ENCODE results near the gene NINJ1.

NINJ1 gene

DNA sequence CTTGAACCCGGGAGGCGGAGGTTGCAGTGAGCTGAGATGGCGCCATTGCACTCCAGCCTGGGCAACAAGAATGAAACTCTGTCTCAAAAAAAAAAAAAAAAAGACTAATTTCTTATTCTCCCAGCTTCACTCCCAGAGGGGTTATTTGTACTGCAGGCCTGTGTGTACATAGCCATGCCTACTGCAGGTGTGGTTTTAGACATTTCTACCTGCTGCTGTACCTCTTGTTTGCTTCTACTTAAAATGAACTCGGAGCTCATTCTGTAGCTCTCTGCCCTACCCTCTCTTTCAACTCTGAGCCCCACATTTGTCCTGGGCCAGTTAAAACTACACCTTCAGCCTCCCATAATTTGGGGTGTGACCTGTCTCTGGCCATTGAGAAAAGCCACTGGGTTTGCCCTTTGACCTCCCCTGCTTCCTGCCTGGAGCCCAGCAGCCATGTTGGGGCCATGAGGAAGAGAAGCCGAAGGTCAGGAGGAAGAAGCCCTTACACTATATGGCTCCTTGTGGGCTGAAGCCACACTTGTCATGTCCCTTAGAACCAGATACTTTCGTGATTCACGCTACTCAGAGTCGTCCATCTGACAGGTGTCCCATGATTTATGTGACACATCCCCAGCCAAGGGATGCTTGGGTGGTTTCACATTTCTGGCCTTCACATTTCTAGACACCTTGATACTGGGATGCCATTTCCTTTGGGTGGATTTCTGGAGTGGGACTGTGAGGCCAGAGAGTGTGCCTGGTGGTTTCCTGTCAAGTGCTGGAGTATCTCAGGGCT, 47.4 kb downstream of the NINJ1 start:
- no peak for DNase-seq

DNA sequence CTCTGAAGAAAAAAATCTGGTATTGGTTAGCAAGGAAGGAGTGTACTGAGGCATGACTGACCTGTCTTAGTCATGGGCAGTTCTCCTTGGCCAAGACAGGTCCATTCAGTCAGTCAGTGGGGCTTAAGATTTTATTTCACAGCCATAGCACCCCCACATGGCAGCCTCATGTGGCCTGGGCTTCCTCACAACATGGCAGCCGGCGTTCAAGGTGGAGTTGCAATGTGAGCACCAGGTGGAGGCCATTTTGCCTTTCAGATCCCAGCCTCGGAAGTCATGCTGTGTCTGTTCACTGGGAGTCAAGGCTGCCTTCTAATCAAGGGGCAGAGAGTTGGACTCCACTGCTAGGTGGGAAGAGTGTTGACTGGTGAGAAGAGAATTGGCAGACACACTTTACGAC, 48.4 kb downstream of the NINJ1 start:
- no peak for DNase-seq

DNA sequence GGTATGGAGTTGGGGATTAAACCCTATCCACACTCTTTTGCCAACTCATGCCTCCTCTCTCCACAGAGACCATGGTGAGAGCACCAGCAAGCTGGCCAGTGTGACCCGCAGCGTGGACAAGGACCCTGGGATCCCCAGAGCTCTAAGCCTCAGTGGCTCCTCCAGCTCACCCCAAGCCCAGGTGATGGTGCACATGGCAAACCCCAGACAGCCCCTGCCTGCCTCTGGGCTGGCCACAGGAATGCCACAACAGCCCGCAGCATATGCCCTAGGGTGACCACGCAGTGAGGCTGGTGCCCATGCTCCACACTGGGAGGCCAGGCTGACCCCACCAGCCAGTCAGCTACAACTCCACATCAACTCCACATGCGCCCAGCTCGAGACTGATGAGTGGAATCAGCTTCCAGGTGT, 49.6 kb downstream of the NINJ1 start:
- DNase-seq, result no peak

DNA sequence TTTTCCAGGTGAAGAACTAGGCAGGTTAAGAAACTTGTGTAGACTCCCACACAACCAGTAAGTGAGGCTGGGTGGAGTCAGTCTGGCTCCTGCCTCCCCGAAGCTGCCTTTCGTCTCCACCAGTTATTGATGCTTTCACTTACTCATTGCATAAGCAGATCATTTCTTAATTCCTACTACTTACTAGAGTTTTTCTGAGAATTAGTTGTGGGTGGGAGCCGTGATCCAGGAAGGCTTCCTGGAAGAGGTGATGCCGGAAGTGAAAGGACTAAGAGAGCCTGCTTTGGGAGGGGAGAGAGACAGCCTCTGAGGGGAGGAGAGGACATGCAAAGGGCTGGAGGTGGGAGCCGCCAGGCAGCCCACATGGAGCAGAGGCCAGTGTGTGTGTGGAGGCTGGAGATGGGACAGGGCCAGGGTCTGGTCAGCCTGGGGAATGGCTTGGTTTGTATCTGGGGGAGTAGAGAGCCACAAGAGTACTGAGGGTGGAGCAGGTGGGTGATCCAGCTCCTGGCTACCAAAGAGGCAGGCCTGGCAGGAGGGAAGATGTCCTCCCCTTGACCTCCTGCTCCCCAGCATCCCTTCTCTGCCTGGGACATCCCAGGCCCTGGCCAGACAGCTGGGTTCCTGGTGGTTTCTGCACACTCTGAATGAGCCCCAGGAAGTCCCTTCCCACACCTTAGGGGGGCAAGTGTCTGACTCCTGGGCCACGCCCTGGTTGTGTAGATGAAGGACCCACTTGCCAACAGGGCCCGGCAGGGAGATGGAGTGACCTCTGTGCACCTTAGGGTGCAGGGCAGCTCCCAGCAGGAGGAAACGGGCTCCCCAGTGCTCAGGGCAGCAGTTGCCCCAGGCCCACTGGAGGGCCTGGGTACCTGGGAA, 50.2 kb downstream of the NINJ1 start:
- DNase-seq, result peak; percentile 92

DNA sequence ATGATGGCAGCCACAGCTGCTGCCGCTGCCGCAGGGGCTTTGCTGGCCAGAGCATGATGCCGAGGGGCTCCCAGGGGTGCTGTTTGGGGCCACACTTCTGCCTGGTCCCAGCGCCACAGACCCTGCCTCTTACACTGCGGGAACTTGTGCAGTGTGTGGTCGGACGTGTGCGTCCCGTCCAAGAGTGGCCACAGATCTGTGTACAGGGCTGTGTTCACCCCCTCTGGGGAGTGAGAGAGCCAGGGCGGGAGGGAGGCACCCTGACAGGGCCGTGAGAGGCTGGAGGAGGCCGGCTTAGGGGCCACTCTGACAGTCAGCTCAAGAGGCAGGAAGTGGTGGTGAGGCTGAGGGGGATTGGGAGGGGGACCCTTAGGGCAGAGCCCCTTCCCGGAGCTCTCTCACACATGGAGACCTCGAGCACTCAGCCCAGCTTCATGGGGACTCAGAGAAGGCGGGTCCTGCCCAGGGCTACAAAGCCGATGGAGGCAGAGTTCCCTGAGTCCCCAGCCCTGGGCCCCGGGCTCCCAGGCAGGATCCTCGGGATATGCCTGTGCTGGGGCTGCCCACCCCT, 51.1 kb downstream of the NINJ1 start:
- no peak for DNase-seq

DNA sequence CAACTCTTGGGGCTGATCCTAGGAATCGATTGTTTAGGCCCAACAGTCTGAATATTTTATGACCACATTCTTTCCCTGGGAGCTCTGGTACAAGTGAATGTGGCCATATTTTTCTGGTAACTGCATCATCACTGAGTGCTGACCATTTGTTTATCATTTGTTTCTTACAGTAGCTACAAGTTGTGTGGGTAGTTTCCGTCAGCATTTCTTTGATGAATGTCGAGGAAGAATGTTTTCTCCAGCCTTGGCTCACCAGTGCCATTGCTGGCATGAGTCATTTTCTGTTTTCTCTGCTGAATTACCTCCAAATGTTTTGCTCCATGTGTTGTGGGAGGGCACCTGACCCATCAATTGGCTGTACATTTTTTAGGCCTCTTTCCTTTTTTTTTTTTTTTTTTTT, 52.1 kb downstream of the NINJ1 start:
- peak; percentile 64 for DNase-seq

DNA sequence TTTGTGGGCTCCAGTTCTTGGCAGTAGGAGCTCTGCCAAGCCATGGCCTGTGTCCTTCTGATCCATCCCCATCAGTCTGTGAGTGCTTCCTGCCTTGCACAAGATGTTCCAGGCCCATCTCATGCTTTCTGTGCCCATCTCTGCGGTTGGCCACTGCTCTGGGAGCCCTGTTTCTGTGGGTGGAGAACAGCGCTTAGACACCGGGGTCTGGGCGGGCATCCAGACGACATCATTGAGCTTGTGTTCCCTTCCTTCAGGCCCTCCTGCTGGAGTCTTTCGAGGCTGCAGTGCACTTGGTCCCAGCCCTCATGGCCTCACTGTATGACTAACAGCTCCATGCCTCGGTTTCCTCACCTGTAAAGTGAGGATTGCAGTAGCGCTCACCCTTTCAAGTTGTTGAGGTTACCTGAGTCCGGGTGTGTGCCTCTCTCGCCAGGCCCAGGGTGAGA, 52.9 kb downstream of the NINJ1 start:
- DNase-seq, result no peak

DNA sequence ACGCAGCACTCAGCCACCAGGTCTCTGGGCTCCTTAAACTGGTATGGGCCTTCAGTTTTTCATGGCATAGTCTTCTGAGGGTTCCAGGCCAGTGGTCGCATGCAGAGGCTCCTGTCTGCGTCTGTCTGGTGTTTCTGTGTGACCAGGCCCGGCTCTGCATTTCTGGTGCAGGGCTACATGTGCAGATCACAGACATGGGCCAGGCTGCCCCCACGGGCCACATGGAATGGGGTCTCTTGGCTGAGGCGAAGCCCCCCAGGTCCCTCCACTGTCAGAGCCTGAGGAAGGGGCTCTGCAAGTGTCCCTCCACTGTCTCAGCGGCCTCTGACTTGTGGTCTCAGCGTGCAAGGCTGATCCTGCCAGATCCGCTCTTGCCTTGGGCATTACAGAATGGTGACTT, 53.6 kb downstream of the NINJ1 start:
- DNase-seq, result no peak

DNA sequence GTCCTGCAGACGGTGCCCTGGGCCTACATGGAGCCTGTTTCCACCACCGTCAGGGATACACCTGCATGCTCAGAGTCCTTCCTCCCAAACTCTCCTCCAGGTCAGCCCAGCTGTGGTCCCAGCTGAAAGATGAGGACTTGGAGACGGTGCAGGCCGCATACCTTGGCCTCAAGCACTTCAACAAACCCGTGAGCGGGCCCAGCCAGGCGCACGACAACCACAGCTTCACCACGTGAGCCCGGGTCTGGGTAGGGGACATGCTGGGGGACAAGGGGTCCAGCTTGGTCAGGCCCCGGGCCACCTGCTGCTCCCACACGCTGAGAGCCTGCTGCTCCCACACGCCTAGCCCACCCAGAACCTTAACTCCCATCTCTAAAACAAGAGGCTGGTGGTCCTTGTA, 54.7 kb downstream of the NINJ1 start:
- DNase-seq, result no peak

DNA sequence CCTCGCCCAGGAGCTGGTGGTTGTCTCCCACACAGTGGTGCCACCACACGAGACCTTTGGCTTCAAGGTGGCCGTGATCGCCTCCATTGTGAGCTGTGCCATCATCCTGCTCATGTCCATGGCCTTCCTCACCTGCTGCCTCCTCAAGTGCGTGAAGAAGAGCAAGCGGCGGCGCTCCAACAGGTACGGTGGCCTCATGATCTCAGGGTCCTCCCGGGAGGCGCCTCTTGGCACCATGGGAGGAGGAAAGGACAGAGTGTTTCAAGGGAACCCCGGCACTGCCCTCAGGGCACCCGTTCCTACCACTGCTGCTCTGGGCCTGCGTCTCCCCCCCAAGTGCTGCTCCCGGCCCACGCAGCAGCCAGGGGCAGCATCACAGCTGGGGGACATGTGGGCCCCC, 56.2 kb downstream of the NINJ1 start:
- DNase-seq, result no peak

DNA sequence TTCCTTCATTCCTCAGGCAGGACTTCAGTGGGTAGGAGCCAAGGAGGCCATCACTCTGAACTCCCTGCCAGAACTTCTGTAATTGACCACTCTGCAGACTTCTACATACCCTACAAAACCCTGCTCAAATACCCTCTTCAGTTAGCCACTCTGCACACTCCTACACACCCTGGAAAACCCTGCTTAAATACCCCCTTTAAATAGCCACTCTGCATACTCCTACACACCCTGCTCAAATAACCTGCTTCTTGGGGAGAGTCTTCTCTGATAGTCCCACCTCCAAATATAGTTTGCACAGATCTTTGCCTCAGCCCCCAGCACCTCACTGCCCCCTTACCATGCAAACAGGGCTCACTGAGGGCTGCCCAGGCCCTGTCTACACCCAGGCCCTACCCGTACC, 56.7 kb downstream of the NINJ1 start:
- DNase-seq, result no peak

DNA sequence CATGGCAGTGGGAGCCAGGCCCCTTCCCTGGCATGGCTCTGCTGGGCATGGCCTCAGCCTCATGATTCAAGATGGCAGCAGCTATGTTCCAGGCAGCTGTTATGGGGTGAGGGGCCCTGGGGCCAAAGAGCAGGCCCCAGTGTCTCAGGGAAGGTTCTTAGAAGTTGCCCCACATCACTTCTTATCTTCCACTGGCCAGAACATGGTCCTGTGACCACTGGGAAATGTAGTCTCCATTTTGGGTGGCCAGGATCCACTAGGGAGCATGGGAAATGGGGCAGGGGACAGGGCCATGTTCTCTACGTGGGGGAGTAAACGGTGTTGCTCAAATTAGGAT, 57.3 kb downstream of the NINJ1 start:
- DNase-seq, result no peak

DNA sequence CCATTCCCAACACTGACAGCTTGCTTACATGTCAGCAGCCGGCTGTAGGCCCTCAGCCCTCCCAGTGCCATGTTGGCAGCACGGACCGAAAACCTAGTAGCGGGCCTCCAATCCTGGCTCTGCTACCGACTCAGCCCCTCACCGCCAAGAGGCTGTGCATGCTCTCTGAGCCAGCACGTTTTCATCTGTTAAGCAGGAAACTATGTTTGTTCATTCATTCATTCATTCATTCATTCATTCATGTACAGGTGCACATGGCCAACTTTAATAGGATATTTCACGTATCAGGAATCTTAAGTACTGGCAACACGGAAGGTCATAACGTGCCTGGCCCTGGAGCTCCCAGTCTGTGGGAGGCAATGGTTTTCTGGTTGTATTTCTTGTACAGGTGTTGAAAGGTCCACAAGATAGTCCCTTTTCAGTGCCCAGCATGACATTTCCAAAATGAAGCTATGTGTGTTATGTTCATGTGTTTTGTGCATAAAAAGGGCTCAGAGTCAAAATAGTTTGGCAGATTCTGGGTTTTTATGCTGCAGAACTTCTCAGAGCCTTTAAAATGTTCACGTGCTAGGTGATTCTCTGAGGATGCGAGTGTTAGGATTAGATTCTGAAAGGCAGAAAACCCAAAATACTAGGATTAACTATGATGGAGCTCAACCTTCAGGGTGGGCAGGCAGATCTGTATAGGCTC, 57.8 kb downstream of the NINJ1 start:
- DNase-seq, result no peak

DNA sequence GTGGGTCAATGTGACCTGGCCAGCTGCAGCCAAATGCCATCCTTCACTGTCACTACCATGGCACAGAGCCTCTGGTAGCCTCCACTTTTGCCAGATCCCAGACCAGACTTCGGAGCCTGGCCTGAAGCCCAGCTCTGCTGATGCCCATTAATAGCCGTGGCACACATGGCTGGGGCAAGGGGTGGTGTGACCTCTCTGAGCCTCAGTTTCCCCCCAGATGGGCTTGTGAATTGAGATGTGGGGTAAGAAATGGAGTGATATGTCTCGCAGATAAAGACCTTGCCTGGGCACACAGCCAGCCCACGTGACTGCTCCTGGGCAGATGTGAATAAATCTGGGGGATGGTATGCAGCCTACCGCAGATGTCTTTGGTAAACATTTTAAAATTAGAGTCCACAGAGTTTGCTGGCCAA, 61.7 kb downstream of the NINJ1 start:
- DNase-seq, result no peak
